Activated T-cell treated with anti-CD3 and anti-CD28 coated beads for 24 hours (primary cell): ENCODE data around the gene TUBA1B.

Experiments used
- DNase-seq: peaks from one replicate; pipeline ENCODE4 v3.0.0-alpha.2; 2020; ENCODE audit warnings: low read depth

The TUBA1B gene

GRCh38 chr12:49089821-49090773, 41.1 kb downstream of the TUBA1B start:
- no peak for DNase-seq

GRCh38 chr12:49088932-49089330, 42.3 kb downstream of the TUBA1B start:
- DNase-seq = no peak

- DNase-seq = peak; percentile 66
These were observed 42.9 kb downstream of the TUBA1B start for GRCh38 chr12:49088150-49088931.

- DNase-seq = no peak
These were observed 45.1 kb downstream of the TUBA1B start for GRCh38 chr12:49086116-49086515.

DNA sequence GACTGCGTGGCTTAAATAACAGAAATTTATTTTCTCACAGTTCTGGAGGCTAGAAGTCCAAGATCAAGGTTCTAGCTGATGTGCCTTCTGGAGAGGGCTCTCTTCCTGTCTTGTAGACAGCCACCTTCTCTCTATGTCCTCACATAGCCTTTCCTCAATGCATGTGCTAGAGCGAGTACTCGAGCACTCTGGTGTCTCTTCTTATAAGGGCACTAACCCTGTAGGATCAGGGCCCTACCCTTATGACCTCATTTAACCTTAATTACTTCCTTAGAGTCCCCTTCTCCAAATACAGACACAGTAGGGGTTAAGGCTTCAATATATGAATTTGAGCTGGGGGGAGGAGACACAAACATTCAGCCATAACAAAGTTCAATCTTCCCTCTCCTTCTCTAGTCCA, 46.8 kb downstream of the TUBA1B start:
- DNase-seq = no peak

GRCh38 chr12:49079793-49080192, 51.4 kb downstream of the TUBA1B start:
- DNase-seq = no peak
